Activated T-cell treated with anti-CD3 and anti-CD28 coated beads, Interleukin-2, amount 50 U/mL, for 72 hours (primary cell): ENCODE measurements around the gene NEU4. TPM values are rescaled to one million over a fixed set of nuclear protein-coding genes. Genes with fewer than 3 reads are reported as not detected.
"Not testable (repeated sequence)": the region's sequence is repeated elsewhere in the genome, so short reads cannot be mapped to it uniquely, and the experiment has no call there.

Experiments
- ATAC-seq, 2 donors: fragments of 150-1000 bp; cut with Tn5 transposase; replicated peaks in 1 of 2; 2 replicates each; pipeline ENCODE4 v1.10.0; 2021; ENCODE audit warnings: moderate library complexity in 2 of 2, mild to moderate bottlenecking in 1 of 2
- DNase-seq, 2 donors: peaks; one replicate each; pipeline ENCODE4 v3.0.0; 2021 to 2022; ENCODE audit warnings: mixed read lengths in 1 of 2
- H3K27ac Mint-ChIP-seq: one replicate; pipeline ENCODE4 v1.8.0; 2022; ENCODE audit warnings: mild to moderate bottlenecking, moderate library complexity, mixed read lengths
- H3K27me3 Mint-ChIP-seq: one replicate; pipeline ENCODE4 v1.8.0; 2022; ENCODE audit warnings: low read depth, mixed read lengths
- H3K36me3 Mint-ChIP-seq, 2 donors: one replicate each; pipeline ENCODE4 v1.8.0; 2022; ENCODE audit warnings: mixed read lengths in 2 of 2, mild to moderate bottlenecking in 1 of 2; ENCODE audit not compliant: insufficient read depth in 2 of 2
- H3K4me1 Mint-ChIP-seq: one replicate; pipeline ENCODE4 v1.8.0; 2022; ENCODE audit warnings: low read depth, mixed read lengths
- H3K4me3 Mint-ChIP-seq, 2 donors: one replicate each; pipeline ENCODE4 v1.8.0; 2022; ENCODE audit warnings: mild to moderate bottlenecking in 2 of 2, mixed read lengths in 2 of 2, moderate library complexity in 2 of 2
- H3K9me3 Mint-ChIP-seq, 2 donors: one replicate each; pipeline ENCODE4 v1.8.0; 2022; ENCODE audit warnings: mixed read lengths in 2 of 2
- total RNA-seq, 2 donors: library from RNA; stranded (reverse); gene quantifications; one replicate each; pipeline ENCODE4 v1.2.3, GENCODE V29; 2022

Gene NEU4
- total RNA-seq, 2 donors from 2014 or later, result 0.37 to 1.4 TPM

DNA sequence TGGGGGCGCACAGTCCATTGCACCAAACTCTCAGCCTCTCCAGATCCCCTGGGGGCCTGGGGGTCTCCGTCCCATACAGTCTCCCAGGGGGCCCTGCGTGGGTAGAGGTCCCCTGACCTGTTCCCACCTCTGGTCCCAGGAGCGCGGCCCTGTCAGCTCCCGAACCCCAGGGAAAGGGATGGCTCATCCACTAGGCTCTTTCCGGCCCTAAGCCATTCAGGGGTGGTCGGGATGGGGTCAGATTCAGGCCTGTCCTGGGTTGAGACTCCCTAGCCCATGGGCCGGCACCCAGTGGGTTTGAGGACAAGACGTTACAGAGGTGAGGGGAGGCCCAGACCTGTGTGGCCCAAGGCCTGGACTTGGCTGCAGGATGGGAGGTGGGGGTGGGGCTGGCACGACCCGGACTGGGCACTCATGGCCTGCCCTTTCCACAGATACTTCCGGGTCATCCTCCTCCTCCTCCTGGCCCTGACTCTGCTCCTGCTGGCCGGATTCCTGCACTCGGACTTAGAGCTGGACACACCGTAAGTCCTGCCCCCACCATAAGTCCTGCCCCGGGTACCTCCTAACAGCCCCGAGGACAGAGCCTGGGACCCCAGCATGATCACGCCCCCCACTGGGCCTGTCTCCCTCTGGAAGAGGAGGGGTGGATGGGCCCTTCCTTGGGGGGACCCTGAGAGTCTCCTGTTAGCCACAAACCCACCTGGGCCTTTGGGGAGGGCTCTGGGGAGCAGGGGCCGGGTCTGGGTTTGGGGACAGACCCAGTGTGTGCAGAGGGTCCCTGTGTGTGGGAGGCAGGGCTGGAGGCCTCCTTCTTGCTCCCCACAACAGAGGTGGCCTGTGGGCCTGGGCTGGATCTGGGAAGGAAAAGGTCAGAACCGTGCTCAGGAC is 10.1 kb upstream of the NEU4 start:
- ATAC-seq, result no peak
- peaks cover 5% of the 10 kb centered on the region for H3K27me3 Mint-ChIP-seq
- H3K9me3 Mint-ChIP-seq, result no peaks in the 10 kb centered on the region
- no peak overlapping the region for H3K27ac Mint-ChIP-seq
- no peaks in the 10 kb centered on the region for H3K36me3 Mint-ChIP-seq
- DNase-seq, result no peak
- H3K4me1 Mint-ChIP-seq, result peaks cover 5% of the 10 kb centered on the region
- no peak overlapping the region for H3K4me3 Mint-ChIP-seq

DNA sequence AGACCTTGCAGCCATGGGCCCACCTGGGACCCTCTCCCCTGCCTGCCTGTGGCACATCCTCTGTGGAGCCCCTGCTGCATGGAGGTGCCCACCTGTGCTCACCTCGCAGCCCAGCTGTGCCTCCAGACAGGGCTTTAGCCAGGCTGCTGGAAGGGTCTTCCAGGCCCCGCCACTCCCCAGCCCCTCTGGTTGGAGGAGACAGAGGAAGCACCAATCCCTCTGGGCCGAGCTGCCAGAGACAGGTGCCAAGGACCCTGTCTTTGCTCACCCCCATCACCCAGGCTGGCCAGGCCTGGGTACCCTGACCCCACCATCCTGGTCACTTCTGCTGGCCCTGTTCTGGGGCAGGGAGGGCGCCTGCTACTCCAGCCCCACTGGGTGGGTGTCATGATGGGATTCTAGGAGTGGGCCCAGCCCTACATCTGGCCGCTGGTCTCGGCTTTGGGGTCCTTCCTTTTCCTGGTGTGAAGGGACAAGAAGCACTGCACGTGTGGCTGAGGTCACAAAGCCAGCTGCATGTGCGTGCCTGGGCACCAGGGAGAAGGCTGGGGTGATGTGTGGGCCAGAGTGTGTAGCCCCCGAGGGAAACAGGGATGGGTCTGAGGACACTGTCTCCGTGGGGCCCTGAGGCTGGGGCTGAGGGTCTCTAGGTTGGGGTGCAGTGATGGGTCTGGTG is 9.3 kb upstream of the NEU4 start:
- Mint-ChIP-seq H3K4me3 (no peak overlapping the region), H3K9me3 (no peaks in the 10 kb centered on the region), H3K27me3 (peaks cover 5% of the 10 kb centered on the region), H3K27ac (no peak overlapping the region), H3K36me3 (no peaks in the 10 kb centered on the region), H3K4me1 (peaks cover 9% of the 10 kb centered on the region)
- no peak for ATAC-seq
- no peak for DNase-seq

DNA sequence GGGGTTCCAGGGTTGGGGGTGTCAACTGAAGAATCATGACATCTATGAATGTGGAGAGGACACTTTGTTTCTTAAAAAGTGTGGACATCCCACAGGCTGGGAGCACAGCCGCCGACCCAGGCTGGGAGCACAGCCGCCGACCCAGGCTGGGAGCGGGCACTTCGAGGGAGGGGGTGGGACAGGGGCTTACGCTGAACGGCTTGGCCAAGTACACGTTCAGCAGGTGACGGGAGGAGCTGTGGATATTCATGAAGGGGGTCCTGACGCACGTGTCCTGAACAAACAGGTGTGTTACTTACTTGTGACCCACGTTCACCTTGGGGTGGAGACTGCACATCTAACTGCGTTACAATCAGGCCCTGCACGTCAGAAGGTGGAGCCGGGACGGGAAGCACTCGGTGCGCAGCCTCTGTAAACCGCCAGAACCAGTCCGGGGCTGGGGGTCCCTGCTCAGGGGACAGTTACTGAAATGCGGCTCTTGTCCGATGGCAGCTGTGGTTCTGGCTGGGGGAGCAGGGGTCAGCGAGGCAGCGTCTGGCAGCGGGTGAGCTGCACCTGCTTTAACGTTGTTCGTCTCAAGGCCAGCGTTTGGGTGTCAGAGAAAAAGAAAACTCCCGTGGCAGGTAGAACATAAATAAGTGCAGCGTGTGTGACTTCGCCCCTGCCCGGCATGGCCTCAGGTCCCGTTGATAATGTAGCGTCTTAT is 8.6 kb upstream of the NEU4 start:
- not testable (repeated sequence) for H3K27ac Mint-ChIP-seq, H3K36me3 Mint-ChIP-seq, H3K9me3 Mint-ChIP-seq, ATAC-seq, DNase-seq, H3K4me3 Mint-ChIP-seq, H3K27me3 Mint-ChIP-seq
- peaks cover 12% of the 10 kb centered on the region for H3K4me1 Mint-ChIP-seq

DNA sequence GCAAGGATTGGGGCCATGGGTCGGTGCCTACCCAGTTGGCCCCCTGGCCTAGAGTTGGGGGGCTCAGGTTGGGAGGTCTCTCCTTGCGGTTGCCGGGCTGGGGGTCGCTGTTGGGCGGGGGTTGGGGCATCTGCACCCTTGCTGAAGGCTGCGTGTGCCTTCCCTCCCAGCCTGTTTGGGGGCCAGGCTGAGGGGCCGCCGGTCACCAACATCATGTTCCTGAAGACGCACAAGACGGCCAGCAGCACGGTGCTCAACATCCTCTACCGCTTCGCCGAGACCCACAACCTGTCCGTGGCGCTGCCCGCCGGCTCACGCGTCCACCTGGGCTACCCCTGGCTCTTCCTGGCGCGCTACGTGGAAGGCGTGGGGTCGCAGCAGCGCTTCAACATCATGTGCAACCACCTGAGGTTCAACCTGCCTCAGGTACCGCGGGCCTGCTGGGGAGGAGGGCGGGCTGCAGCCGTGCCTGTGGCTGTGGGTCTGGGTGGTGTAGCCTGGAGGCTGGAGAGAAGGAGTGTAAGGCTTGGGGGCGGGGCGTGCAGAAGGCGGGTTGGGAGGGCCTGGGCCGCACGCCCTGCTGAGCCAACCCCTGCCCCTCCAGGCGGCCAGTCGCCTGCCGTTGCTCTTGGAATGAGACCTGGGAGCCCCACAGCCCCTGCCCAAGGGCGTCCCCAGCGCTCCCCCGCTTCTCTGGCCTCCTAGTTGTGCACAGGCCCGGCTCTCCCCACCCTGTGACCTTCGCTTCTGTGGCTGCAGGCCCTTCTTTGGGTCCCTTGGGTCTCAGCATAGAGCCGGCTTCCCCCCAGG is 7.2 kb upstream of the NEU4 start:
- H3K27me3 Mint-ChIP-seq, result no peaks in the 10 kb centered on the region
- no peaks in the 10 kb centered on the region for H3K9me3 Mint-ChIP-seq
- H3K4me1 Mint-ChIP-seq, result peaks cover 12% of the 10 kb centered on the region
- H3K4me3 Mint-ChIP-seq, result peak overlapping the region in 1 of 2 donors; percentile 36
- H3K36me3 Mint-ChIP-seq, result no peaks in the 10 kb centered on the region
- H3K27ac Mint-ChIP-seq, result no peak overlapping the region
- DNase-seq (no peak), ATAC-seq (no peak)

DNA sequence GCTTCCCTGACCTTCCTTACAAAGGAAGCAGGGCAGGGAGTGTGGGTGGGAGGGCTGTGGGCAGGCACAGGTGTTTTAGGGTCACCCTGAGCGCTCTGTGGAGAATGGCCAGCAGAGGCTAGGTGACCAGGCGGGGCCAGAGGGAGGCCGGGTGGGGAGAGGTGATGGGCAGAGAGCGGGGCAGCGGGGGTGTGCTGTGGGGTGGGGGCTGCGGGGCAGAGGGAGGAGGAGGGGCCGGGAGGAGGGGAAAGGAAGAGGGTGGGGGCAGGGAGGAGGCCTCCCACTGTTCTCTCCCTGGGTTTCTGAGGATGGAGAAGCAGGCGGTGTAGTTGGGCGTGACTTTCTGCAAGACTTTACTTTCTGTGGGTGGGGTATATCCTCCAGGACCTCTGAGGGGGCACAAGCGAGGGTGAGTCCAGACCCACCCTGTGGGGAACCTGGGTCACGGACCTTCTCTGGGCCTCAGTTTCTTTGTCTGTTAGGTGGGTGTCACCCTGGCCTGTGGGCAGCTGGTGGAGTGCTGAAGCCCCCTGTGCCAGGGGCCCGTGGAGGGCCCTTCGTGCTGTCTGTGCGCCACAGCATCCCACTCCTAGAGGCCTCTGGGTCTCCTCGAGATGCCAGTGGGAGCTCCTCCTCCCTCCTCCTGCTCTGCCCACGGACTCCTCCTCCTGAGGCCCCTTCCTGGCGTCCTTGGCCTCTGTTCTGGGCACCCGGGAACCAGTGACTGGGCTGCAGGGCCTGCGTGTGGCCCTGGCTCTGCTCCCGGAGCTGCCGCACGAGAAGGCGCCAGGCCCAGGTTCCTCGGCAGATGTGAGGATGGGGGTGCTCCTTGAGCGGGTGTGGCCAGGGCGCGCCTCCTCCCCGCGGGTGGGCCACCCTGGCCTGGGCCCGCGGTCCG is 6.3 kb upstream of the NEU4 start:
- Mint-ChIP-seq H3K4me3 (no peak overlapping the region), H3K36me3 (no peaks in the 10 kb centered on the region), H3K4me1 (peaks cover 12% of the 10 kb centered on the region), H3K27me3 (no peaks in the 10 kb centered on the region), H3K9me3 (no peaks in the 10 kb centered on the region), H3K27ac (no peak overlapping the region)
- no peak for DNase-seq
- peak in 1 of 2 donors; percentile 6 for ATAC-seq

DNA sequence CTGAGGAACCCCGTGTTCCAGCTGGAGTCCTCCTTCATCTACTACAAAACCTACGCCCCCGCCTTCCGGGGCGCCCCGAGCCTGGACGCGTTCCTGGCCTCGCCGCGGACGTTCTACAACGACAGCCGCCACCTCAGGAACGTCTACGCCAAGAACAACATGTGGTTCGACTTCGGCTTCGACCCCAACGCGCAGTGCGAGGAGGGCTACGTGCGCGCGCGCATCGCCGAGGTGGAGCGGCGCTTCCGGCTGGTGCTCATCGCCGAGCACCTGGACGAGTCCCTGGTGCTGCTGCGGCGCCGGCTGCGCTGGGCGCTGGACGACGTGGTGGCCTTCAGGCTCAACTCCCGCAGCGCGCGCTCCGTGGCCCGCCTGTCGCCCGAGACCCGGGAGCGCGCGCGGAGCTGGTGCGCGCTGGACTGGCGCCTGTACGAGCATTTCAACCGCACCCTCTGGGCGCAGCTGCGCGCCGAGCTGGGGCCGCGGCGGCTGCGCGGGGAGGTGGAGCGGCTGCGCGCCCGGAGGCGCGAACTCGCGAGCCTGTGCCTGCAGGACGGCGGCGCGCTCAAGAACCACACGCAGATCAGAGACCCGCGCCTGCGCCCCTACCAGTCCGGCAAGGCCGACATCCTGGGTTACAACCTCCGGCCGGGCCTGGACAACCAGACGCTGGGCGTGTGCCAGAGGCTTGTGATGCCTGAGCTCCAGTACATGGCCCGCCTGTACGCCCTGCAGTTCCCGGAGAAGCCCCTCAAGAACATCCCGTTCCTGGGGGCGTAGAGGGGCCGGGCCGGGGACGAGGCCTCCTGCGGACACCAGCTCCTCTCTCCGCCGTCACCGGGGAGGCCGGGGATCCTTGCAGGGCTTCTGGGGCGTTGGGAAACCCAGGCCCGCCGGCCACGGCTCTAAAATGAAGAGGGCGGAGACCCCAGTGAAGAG is 5.3 kb upstream of the NEU4 start:
- peak; percentile 43 to 59 for DNase-seq
- ATAC-seq, result peak; percentile 74 to 75
- H3K9me3 Mint-ChIP-seq, result no peaks in the 10 kb centered on the region
- peaks cover 12% of the 10 kb centered on the region for H3K4me1 Mint-ChIP-seq
- peak overlapping the region; percentile 74 to 85 for H3K4me3 Mint-ChIP-seq
- H3K27ac Mint-ChIP-seq, result peak overlapping the region; percentile 58
- H3K36me3 Mint-ChIP-seq, result no peaks in the 10 kb centered on the region
- peaks cover 4% of the 10 kb centered on the region for H3K27me3 Mint-ChIP-seq

DNA sequence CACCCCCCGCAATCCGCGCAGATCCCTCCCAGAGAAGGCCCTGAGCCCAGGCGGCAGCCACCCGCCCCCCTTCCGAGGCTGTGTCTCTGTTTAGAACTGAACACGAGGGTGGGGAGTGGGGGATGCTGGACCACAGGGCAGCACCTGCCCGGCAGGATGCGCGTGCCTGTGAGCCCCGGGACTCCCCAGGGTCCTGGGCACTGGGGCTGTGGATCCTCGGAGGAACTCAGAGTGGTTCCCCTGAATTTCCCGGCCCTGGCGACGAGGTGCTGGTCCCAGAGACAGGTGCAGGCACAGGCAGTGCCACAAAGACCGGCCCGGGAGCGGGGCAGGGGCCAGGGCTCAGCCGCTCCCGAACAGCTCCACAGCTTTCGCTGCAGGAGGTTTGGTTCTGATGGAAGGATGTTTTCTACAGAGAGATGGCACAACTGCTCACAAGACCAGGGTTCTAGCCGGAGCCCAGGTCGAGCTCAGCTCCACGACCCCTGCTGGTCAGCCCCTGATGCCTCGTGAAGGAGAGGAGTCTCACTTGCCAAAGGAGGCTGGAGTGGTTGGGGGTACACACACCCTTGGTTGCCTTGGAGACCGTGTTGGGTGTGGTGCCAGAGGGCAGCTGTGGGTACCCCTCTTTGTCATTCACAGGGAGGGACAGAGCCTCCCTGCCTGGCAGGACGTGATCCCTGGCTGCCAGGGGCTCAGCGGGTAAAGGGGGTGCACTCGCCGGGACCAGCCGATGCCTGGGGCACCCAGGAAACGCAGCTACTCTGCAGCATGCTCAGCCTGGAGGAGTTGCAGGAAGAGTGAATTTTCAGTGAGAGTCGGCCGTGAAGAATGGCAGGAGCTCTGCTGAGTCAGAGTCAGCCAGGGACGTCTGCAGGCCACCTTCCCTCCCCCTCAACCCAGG is 4.4 kb upstream of the NEU4 start:
- no peaks in the 10 kb centered on the region for H3K36me3 Mint-ChIP-seq
- H3K27me3 Mint-ChIP-seq, result peaks cover 13% of the 10 kb centered on the region
- DNase-seq (peak in 1 of 2 donors; percentile 28), ATAC-seq (peak; percentile 26 to 50)
- no peak overlapping the region for H3K27ac Mint-ChIP-seq
- peaks cover 12% of the 10 kb centered on the region for H3K4me1 Mint-ChIP-seq
- H3K4me3 Mint-ChIP-seq, result peak overlapping the region; percentile 68 to 69
- H3K9me3 Mint-ChIP-seq, result no peaks in the 10 kb centered on the region

DNA sequence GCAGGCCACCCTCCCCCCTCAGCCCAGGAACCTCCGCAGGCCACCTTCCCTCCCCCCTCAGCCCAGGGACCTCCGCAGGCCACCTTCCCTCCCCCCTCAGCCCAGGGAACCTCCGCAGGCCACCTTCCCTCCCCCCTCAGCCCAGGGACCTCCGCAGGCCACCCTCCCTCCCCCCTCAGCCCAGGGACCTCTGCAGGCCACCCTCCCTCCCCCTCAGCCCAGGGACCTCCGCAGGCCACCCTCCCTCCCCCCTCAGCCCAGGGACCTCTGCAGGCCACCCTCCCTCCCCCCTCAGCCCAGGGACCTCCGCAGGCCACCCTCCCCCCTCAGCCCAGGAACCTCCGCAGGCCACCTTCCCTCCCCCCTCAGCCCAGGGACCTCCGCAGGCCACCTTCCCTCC is 2.8 kb upstream of the NEU4 start:
- Mint-ChIP-seq H3K4me1 (peaks cover 12% of the 10 kb centered on the region), H3K27me3 (peaks cover 13% of the 10 kb centered on the region)
- H3K4me3 Mint-ChIP-seq, H3K9me3 Mint-ChIP-seq, DNase-seq, H3K36me3 Mint-ChIP-seq, ATAC-seq, H3K27ac Mint-ChIP-seq: not testable (repeated sequence)

DNA sequence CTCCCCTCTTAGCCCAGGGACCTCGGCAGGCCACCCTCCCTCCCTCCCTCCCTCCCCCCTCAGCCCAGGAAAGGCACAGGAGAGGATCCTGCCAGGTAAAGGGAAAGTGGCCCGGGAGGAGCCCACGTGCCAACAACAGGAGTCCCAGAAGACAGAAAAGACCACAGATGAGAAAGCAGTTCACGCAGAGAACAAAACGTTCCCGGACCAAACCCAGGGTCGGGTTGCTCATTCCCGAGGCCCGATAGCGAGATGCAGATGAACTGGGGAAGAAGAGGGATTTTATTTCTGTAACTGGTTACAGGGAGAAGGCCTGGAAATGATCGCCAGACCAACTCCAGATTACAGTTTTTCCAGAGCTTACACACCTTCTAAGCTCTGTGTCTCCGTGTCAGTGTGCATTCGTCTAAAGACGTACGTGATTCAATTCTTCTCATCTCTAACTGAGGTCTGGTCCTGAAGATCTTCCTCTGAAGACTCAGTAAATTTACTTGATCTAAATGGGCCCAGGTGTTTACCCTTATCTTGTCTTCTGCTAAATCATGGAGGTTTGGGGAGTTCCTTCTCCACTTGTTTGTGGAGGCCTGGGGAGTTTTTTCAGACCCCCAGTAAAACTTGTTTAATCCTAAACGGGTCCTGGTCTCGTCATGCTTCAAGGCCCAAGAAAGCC is 807 bp upstream of the NEU4 start:
- Mint-ChIP-seq H3K27me3 (peaks cover 13% of the 10 kb centered on the region), H3K27ac (no peak overlapping the region), H3K4me1 (peaks cover 11% of the 10 kb centered on the region), H3K9me3 (no peaks in the 10 kb centered on the region), H3K36me3 (no peaks in the 10 kb centered on the region), H3K4me3 (peak overlapping the region in 1 of 2 donors; percentile 47)
- DNase-seq, result no peak
- no peak for ATAC-seq
